DMS114 treated with DMSO at 0.1 percent for 48 hours (cell line): ENCODE data around the gene PREX1.

Experiments used
- DNase-seq: peaks from one replicate; lab custom pipeline; 2025; ENCODE audit not compliant: unreplicated experiment; lab: John Stamatoyannopoulos, UW

PREX1 gene

DNA sequence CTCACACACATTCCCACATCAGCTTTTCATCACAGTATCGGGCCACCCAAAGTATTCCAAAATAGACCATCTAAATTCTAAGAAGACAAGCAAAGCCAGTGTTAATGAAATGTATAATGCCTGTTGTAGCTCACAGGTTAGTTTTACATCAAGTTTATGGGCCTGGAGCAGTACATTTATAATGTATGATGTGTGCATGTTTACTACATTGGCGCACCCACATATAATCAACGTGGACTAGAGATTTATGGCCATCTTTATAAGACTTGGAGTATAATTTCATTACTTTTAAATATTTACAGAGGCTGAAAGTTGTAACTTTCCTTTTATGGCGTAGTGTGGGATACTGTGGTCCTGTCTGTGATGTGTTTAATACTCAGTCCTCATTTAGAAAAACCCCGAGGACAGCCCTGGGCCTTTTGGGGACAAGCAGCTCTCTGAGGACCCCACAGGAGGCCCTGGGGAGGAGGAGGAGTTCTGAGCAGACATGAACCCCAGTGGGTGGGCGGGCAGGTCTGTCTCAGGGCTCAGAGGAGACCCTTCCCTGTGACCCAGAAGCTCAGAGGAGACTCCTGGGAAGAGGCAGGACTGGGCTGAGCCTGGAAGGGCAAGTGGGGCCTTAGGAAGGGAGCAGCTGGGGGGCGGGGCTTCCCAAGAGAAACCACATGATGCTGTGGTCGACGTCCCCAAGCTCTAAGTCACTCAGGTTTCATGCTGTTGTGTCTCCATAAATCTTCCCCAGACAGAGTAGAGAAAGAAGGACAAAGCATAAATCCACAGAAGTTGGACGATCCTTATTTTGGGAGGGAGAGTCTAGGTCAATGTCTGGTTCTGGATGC is 232.1 kb downstream of the PREX1 start:
- DNase-seq = no peak

DNA sequence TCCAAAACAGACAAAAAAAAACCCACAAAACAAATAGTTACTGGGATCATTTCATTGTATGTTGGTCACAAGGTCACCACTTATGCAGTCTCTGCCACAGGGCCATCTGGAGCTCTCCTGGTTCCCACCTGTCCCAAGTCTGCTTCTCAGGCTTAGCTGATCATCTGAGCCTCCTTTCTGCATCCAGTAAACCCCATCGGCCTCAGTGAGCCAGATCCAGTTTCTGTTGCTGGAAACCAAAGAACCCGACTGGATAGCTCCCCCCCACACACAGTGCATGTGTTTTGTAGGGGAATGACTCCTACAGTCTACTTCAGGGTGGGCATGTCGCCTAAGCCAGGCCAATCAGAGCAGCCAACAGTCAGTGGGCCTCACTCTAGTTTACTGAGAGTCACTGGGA is 233.3 kb downstream of the PREX1 start:
- no peak for DNase-seq

DNA sequence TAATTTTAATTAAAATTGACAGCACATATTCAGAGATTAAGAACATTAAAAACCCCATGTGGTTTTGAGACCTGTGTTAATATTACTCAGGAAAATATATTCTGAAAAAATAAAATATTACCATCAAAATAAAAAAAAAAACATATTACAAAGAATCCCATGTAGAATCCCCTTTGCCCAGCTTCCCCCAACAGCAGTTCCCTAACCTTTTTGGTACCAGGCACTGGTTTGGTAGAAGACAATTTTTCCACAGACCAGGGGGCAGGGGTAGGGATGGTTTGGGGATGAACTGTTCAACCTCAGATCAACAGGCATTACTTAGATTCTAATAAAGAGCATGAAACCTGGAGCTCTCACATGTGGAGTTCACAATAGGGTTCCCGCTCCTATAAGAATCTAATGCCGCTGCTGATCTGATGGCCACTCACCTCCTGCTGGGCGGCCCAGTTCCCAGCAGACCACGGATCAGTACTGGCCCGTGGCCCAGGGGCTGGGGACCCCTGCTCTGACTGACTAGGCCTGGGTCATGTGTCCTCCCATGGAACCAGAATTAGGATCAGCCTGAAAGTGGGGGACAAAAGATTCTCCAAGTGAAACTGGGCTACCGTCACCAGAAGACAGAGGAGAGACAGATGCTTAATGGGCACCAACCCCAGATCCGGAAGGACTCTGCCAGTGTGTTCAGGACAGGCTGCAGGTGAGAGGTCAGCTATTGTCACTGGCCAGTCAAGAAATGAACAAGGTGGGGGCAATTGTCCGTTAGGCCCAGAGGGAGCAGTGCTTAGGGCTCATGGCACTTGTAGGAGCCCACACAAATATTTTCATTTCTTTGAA is 235.5 kb downstream of the PREX1 start:
- no peak for DNase-seq

DNA sequence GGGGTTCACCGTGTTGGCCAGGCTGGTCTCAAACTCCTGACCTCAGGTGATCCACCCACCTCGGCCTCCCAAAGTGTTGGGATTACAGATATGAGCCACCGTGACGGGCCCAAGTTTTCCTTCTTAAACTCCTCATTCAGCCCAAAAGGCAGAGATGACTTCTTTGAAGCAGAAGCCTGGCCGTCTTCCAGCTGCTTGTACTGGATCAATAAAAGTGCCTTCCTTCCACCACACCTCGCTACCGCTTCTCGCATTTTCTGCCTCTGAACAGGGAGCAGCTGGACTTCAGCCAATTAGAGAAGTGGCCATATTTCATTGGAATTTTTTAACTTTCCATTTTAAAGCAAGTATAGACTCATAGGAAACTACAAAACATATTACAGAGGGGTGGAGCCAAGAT is 241.1 kb downstream of the PREX1 start:
- no peak for DNase-seq

DNA sequence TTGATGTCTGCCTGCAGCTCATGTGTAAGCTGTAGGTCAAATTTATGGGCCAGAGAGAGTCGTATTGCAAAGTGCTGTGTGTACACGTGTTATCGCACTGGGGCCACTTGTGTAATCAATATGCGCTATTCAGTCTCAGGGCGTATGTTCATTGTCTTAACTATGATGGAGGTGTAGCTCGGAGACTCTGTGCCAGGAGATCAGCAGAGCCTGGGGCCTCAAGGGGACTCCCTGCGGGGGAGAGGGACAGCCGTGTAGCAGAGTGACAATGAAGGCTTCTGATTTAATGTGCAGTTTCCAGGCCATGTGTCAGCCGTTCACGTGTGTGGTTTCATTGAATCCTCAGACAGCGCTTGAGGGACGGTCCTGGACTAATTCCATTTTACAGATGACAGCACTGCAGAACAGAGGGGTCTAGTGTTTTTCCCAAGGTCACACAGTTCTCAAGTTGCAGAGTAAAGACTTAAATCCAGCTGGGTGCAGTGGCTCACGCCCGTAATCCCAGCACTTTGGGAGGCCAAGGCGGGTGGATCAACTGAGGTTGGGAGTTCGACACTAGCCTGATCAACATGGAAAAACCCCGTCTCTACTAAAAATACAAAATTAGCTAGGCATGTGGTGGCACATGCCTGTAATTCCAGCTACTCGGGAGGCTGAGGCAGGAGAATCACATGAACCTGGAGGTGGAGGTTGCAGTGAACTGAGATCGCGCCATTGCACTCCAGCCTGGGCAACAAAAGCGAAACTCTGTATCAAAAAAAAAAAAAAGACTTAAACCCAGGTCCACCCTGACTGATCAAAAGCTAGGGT is 242.5 kb downstream of the PREX1 start:
- DNase-seq = no peak

DNA sequence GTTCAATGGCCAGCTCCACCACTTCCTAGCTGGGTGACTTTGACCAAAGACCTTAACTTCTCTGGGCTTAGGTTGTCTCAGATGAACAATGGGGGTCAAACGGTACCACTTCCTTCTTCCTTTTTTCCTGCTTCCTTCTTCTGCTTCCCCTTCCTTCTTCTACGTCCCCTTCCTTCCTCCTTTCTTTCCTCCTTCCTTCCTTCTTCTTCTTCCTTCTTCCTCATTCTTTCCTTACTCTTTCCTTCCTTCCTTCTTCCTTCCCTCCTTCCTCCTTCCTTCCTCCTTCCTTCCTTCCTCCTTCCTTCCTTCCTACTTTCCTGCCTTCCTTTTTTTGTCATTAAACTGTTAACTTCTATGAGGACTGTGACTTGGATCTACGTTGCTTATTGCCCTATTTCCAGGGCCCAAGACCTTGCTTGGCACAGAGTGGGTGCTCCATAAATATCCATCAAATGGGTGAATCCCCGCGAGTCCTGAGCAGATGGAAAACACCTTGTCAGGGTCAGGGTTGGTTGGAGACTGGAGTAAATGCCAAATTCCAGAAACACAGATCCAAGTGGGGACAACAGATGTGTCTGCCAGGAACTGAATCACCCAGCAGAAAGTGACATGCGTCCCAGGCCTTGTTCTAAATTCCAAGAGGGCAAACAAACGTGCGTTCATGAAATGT is 243.3 kb downstream of the PREX1 start:
- DNase-seq = no peak

DNA sequence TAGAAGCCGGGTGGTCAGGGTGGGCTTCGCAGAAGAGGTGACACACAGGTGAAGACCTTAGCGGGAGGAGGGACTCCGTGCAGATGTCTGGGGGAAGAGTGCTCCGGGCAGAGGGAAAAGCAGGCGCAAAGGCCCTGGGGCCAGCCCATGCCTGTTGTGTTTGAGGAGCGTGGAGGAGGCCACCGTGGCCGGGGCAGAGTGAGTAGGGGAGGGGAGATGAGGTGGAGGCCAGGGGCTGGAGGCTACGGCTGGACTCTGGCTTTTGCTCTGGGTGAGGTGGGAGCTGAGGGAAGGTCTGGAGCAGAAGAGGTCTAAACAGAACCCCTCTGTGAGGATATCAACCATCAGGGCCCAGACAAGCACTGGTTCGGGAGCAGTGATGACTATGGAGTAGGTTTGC is 244.0 kb downstream of the PREX1 start:
- DNase-seq = no peak

DNA sequence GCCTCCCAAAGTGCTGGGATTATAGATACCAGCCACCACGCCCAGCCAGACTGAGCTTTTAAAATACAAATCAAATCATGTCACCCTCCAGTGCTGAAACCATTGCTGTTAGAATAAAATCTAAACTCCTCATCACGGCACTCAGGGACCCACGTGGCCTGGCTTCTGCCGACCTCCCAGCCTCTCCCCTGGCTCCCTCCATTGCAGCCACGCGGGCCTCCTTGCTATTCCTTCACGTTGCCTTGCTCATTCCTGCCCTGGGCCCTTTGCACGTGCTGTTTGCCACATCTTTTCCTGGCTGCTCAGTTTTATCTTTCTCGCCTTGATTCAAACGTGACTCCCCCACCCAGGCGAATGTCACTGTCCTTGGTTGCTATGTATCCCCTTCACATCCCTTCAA is 244.6 kb downstream of the PREX1 start:
- DNase-seq = no peak

DNA sequence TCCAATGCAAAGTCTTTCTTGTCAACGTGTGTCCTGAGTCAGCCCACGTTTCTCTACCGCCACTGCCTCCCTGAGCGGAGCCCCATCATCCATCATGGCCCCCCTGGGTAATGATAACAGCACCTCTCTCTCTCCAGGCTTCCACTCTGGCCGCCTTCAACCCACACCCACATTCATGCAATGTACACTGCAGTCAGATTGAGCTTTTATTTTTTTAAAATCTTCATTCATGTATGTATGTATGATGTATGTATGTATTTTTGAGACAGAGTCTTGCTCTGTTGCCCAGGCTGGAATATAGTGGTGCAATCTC is 245.2 kb downstream of the PREX1 start:
- no peak for DNase-seq

DNA sequence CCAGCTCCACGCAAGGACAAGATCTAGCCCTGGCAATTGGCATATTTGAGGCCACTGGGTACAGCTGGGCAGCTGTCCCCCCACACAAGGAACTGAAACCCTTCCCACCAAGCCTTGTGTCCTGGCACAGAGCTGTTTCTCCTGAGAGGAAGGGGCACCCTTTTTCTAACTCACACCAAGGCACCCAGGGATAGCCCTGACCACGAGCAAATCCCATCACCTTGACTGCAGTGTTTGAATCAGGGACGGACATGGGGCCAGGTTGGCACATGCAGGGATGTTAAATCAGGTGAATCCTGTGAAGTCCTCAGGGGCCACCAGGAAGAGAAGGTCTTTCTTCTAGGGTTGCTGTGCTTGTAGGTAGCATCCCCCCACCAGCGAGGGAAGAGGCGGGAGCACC is 246.6 kb downstream of the PREX1 start:
- no peak for DNase-seq

DNA sequence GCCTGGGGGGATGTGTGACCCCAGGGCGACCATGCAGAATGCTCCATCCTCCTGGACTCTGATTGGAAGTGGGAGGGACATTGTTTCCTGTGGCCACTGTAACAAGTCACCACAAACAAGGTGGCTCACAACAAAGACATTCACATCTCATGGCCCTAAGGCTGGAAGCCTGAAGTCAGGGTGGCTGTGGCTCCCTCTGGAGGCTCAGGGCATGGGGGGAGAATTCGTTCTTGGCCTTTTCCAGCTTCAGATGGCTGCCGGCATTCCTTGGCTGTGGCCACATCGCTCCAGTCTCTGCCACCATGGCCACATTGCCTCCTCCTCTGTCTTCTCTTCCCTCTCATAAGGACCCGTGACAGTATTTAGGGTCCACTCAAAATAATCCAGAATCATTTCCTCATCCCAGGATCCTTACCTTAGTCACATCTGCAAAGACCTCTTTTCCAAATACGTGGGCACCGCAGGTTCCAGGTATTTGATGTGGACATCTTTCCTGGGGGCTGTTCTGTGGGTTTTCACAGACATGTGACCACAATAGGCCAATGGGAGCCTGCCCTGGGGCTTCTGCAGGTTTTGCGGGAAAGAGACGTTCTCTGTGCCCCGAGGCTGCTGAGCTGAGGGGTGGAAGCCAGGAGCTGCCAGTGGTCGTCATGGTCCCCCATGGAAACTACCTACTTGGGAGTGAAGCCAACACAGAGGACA is 249.3 kb downstream of the PREX1 start:
- DNase-seq = no peak

DNA sequence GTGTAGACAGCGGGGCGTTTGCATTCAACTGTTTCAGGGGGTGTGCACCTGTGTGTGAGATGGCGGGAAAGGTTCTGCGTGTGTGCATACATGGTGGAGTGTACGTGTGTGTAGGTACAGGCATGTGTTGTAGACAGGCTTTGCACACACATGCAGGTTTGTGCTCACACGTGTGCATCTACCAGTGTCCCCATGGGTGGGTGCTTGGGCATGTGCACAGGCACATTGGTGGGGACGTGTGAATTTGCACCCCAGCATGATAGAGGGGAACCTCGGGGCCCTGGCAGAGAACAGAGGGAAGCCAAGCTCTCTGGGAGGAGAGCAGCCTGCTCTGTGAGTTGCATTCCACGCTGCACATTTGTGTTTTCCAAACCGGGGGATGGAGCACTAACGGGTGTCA is 250.2 kb downstream of the PREX1 start:
- no peak for DNase-seq

DNA sequence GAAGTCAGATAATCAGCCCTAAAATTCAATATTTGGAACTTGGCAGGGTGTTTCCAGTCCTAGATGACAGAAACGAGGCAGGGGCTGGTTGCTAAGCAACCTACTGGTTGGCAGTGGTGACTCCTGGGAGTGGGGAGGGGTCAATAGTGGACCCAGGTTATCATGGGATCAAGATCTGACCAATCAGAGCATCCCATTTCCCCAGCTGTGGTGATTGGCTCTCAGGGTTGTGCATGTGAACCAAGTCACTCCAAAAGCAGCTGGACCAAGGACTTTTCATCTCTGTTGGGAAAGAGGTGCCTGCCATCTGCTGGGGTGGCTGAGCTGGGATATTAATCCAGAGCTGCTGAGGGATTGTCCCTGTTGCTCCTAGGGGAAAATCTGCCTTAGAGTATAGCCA is 253.4 kb downstream of the PREX1 start:
- DNase-seq = no peak
